ENCODE measurements around the gene FTO.

FTO gene

GRCh38 chr16:53805752-53806151, 101.8 kb downstream of the FTO start:
- TF ChIP-seq, protein P1, sequence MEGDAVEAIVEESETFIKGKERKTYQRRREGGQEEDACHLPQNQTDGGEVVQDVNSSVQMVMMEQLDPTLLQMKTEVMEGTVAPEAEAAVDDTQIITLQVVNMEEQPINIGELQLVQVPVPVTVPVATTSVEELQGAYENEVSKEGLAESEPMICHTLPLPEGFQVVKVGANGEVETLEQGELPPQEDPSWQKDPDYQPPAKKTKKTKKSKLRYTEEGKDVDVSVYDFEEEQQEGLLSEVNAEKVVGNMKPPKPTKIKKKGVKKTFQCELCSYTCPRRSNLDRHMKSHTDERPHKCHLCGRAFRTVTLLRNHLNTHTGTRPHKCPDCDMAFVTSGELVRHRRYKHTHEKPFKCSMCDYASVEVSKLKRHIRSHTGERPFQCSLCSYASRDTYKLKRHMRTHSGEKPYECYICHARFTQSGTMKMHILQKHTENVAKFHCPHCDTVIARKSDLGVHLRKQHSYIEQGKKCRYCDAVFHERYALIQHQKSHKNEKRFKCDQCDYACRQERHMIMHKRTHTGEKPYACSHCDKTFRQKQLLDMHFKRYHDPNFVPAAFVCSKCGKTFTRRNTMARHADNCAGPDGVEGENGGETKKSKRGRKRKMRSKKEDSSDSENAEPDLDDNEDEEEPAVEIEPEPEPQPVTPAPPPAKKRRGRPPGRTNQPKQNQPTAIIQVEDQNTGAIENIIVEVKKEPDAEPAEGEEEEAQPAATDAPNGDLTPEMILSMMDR (IDR thresholded peaks at IDR 0.05) = no peak
- Histone ChIP-seq H3K9me3 (no peaks in the 10 kb centered on the region), H3K27me3 (no peaks in the 10 kb centered on the region), H3K27ac (no peak overlapping the region), H3K36me3 (no peaks in the 10 kb centered on the region), H3K4me3 (ENCODE audit: low read depth in 1 of 2, low read length in 1 of 2) (no peak overlapping the region), H3K4me1 (ENCODE audit: control insufficient read depth in 1 of 2, insufficient read depth in 1 of 2, low read depth in 1 of 2, low read length in 1 of 2) (no peaks in the 10 kb centered on the region)

GRCh38 chr16:53809088-53809932, 105.4 kb downstream of the FTO start:
- Histone ChIP-seq H3K27ac (no peak overlapping the region), H3K36me3 (no peaks in the 10 kb centered on the region), H3K4me3 (ENCODE audit: low read depth in 1 of 2, low read length in 1 of 2) (no peak overlapping the region), H3K9me3 (no peaks in the 10 kb centered on the region), H3K27me3 (no peaks in the 10 kb centered on the region), H3K4me1 (ENCODE audit: control insufficient read depth in 1 of 2, insufficient read depth in 1 of 2, low read depth in 1 of 2, low read length in 1 of 2) (no peaks in the 10 kb centered on the region)
- TF ChIP-seq, protein P1 (IDR thresholded peaks at IDR 0.05) = no peak

DNA sequence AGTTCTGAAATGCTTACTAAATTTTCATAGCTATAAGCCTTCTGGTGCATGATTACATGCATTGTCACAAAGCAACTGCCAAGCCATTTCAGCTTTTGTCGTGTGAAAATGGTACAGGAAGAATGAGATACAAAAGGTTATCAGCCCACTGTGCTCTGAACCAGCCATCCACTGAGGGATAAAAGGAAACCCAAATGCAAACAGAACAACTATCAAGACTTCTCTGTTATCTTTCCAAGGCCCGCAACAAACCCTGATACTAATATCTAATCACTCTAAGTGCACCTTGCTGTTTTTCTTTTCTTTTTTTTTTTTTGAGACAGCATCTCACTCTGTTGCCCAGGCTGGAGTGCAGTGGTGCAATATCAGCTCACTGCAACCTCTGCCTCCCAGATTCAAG, 109.0 kb downstream of the FTO start:
- TF ChIP-seq, protein P1 (IDR thresholded peaks at IDR 0.05) = no peak
- Histone ChIP-seq H3K4me3 (ENCODE audit: low read depth in 1 of 2, low read length in 1 of 2) (no peak overlapping the region), H3K36me3 (no peaks in the 10 kb centered on the region), H3K27me3 (no peaks in the 10 kb centered on the region), H3K27ac (no peak overlapping the region), H3K9me3 (no peaks in the 10 kb centered on the region), H3K4me1 (ENCODE audit: control insufficient read depth in 1 of 2, insufficient read depth in 1 of 2, low read depth in 1 of 2, low read length in 1 of 2) (no peaks in the 10 kb centered on the region)

GRCh38 chr16:53814801-53815200, 110.8 kb downstream of the FTO start:
- Histone ChIP-seq H3K4me1 (ENCODE audit: control insufficient read depth in 1 of 2, insufficient read depth in 1 of 2, low read depth in 1 of 2, low read length in 1 of 2) (no peaks in the 10 kb centered on the region), H3K4me3 (ENCODE audit: low read depth in 1 of 2, low read length in 1 of 2) (no peak overlapping the region), H3K27ac (no peak overlapping the region), H3K27me3 (no peaks in the 10 kb centered on the region), H3K36me3 (no peaks in the 10 kb centered on the region), H3K9me3 (no peaks in the 10 kb centered on the region)
- TF ChIP-seq, protein P1 (IDR thresholded peaks at IDR 0.05) = no peak

DNA sequence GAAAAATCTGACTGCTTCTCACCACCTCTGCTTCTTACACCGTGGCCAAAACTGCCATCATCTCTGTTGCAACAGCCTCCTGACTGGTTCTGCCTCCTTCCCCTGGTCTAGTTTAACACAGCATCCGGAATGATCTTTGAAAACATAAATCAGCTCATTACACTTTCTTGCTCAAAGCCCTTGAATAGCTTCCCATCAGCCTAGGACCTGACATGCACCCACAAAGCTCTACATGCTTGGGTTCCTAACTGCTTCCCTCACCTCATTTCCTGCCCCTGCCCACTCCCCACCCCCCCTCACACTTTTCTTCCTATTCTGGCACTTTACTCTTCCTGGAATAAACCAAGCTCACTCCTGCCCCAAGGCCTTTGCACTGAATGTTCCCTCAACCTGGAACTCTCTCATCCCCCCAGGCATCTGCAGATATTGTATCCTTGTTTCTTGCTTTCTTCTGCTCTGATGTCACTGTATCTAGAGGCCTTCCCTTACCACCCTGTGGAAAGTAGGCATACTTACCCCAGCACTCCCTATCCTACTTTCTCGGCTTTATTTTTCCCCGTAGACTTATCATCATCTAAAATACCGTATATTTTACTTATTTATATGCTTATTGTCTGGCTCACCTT, 112.4 kb downstream of the FTO start:
- TF ChIP-seq, protein P1 (IDR thresholded peaks at IDR 0.05) = no peak
- H3K4me3 ChIP-seq (ENCODE audit: low read depth in 1 of 2, low read length in 1 of 2) = no peak overlapping the region
- no peaks in the 10 kb centered on the region for H3K36me3 ChIP-seq
- H3K27me3 ChIP-seq = no peaks in the 10 kb centered on the region
- no peaks in the 10 kb centered on the region for H3K4me1 ChIP-seq (ENCODE audit: control insufficient read depth in 1 of 2, insufficient read depth in 1 of 2, low read depth in 1 of 2, low read length in 1 of 2)
- H3K9me3 ChIP-seq = no peaks in the 10 kb centered on the region
- H3K27ac ChIP-seq = no peak overlapping the region

Measured in neutrophil (primary cell).